HG03469 (cell line): ENCODE data around the gene PRSS33.

Experiments used
- ATAC-seq: cut with Tn5 transposase; IDR thresholded peaks from one replicate; pipeline ENCODE4 v1.9.1; 2021; ENCODE audit warnings: mild to moderate bottlenecking, moderate library complexity, moderate number of reproducible peaks; ENCODE audit not compliant: unreplicated experiment

Gene PRSS33

DNA sequence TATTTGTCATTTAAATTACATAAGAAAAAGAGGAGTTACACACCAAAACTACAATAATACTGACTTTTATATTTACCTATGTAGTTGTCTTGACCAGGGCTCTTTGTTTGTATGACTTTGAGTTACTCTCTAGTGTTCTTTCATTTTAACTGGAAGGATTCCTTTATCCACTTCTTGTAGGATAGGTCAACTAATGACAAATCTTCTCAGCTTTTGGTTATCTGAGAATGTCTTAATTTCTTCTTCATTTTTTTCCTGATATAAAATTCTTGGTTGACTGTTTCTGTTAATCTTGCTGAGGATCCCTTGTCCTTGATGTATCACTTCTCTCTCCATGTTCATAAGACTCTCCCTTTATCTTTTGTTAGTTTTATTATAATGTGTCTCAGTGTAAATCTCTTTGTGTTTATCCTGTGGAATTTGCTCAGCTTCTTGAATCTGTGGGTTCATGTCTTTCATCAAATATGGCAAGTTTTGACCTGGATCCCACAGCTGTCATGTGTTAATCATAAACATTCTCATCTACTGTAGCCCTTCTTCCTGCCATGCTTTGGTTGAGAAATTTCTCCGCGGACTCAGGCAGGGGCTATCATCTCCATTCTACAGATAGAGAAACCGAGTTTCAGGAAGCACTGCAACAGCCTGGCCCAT lies 16.3 kb upstream of the PRSS33 start:
- no peak for ATAC-seq

DNA sequence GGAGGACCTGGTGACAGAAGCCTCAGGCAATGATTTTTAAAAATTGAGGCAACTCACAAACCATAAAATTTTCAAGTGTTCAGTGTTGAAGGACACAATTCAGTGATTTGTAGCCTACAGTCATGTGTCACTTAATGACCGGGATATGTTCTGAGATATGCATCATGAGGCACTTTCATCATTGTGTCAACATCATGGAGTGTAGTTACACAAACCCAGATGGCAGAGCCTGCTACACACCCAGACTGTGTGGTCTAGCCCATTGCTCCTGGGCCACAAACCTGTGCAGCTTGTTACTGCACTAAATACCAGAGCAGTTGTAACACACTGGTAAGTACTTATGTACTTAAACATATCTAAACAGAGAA lies 12.5 kb upstream of the PRSS33 start:
- no peak for ATAC-seq

DNA sequence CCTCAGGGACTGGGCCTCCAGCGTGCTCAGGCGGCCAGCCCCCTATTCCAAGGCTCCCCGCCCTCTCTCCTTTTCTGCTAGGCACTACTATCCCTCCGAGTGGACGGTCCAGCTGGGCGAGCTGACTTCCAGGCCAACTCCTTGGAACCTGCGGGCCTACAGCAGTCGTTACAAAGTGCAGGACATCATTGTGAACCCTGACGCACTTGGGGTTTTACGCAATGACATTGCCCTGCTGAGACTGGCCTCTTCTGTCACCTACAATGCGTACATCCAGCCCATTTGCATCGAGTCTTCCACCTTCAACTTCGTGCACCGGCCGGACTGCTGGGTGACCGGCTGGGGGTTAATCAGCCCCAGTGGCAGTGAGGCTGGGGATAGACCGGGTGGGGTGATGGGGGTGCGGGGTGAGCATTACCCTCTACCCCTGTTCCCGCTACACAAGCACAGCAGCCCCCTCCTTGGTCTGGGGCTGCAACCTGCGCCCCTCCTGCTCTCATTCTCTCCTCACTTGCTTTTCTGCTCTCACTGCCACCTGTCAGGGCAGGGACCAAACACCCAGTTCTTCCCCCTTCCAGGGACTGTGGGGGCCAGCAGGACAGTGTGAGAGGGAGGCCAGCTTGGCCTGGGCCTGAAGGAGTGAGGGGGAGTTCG lies 12.0 kb upstream of the PRSS33 start:
- ATAC-seq, result no peak

DNA sequence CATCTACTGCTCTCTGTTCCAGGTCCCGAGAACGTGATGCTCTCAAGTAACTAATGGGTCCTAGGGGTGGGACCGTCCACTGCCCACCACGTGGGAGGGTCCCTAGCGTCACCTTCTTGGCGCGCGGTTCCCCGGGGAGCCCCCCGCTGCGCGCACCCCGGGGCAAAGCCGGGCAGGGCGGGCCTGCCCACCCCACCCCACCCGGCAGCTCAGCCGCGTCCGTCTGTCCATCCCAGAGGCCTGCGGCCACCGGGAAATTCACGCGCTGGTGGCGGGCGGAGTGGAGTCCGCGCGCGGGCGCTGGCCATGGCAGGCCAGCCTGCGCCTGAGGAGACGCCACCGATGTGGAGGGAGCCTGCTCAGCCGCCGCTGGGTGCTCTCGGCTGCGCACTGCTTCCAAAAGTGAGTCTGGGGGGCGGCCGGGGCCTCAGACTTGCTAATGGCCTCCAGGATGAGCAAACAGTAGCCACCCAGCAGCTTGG lies 11.4 kb upstream of the PRSS33 start:
- ATAC-seq, result no peak

DNA sequence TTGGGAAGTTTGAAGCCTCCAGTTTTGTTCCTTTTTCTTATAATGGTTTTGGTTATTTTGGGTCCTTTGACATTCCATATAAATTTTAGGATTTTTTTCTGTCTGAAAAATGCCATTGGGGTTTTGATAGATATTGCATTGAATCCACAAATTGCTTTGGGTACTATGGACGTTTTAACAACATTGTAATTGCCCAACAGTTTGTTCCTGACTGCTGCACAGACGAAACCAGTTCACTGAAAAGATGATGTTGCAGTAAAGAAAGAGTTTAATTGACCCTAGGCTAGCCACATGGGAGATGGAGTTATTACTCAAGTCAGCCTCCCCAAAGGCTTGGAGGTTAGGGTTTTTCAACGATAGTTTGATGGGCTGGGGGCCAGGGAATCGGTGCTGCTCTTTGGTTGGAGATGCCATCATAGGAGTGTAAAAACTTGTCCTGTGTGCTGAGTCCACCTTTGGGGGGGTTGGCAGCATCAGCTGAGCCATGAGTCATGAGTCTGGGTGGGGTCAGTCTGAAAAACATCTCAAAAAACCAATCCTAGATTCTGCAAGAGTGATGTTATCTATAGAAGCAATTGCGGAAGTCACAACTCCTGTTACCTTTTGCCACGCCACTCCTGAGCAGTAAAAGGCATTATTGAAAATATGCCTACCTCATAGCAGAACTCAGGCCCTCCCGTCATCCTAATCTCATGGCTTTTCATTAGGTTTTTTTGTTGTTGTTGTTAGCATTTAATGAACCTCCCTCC lies 8.2 kb upstream of the PRSS33 start:
- ATAC-seq, result no peak

DNA sequence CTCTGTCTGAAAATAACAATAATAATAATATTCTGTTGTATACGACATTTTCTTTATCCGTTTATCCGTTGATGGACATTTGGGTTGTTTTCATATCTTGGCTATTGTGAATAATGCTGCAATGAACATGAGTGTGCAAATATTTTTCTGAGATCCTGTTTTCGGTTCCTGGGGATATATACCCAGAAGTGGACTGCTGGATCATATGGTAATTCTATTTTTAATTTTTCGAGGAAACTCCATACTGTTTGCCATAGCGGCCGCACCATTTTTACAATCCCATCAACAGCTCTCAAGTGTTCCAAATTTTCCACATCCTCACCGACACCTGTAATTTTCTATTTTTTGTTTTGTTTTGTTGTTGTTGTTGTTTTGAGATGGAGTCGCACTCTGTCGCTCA lies 5.6 kb upstream of the PRSS33 start:
- ATAC-seq, result no peak

DNA sequence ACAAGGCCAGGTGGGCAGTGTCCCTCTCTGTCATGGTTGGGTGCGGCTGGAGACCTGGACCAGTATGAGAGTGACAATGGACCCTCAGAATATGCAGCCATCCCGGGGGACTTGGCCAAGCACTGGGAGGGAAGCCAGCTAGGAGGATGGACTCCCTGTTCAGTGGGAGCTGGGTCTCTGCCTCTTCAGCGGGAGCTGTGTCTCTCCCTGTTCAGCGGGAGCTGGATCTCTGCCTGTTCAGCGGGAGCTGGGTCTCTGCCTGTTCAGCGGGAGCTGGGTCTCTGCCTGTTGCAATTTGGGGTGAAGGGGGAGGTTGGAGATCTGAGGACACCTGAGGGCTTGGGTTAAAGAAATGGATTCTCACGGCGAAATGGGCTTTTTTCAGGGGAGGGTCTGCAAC lies 3.8 kb upstream of the PRSS33 start:
- ATAC-seq, result no peak

DNA sequence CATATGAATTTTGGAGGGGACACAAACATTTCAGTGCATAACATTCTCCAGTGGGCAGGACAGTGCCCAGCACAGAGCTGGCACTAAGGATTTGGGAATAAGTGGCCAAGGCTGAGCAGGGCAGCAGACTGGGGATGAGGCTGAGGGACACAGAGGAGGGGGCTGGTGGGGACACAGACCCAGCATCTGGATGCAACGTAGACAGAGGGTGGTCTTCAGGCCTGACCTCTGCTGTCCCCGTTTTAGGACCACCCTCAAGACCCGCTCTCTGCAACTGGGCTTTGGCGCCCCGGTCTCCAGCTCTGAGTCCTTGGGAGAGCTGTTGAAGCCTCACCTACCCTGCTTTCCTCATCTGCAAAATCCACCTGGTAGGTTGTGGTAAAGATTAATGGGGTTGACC lies 3.3 kb upstream of the PRSS33 start:
- no peak for ATAC-seq

DNA sequence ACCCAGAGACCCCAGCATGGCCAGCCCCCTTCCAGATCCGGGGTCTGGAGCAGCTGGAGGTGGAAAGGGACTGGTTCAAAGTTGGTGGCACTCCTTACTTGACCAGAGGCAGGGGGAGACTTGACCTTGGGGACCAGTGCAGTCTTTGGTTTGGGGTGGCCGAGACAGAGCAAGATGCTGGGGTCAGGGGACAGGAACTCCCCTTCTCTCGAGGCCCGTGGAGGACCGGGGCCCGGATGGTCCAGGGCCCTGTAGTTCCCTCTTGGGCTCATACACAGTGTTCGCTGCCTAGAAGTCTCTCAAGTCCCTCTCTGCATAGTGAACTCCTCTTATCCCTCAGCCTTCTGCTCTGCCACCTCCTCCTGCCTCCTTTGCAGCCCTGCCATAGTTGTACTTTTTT lies 601 bp upstream of the PRSS33 start:
- ATAC-seq, result no peak

DNA sequence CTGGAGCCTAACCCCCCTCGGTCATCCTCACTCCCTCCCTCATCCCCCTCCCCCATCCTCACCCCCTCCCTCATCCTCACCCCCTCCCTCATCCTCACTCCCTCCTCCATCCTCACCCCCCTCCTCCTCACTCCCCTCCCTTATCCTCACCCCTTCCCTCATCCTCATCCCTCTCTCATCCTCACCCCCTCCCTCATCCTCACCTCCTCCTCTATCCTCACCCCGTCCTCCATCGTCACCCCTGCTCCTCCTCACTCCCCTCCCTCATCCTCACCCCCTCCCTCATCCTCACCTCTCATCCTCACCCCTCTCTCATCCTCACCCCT lies 571 bp downstream of the PRSS33 start:
- ATAC-seq, result no peak

DNA sequence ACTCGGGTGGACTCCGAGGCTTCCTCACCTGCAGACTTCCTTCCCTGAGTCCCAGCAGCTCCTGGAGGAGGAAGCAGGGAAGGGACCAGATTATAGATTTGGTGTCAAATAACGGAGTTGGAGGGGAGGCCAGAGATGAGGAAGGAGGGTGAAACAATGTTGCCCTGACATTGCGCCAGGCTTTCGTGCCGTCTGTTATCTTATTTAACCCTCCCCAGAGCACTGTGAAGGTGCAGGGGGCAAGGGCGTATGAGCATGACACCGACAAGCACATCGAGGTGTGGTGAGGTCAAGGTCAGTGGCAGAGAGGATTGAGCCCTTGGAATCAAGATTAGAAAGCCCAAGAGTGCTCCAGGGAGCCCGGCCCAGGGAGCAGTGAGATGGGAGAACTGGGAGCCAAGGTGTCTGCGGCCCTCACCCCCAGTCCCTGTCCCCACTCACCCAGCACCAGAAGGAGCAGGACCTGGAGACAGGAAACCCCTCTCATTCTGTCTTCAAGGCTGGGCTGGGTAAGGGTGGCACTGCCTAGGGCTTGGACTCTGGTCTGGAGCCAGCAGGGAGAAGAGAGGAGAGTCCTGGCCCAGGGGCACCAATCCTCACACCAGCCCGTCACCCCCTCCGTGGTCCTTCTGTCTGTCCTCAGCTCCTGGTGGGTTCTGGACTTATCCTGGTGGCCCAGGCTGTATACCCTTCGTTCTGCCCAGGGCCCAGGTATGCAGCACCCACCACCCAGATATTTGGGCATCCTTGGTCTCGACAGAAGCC lies 1.1 kb downstream of the PRSS33 start:
- ATAC-seq, result no peak

DNA sequence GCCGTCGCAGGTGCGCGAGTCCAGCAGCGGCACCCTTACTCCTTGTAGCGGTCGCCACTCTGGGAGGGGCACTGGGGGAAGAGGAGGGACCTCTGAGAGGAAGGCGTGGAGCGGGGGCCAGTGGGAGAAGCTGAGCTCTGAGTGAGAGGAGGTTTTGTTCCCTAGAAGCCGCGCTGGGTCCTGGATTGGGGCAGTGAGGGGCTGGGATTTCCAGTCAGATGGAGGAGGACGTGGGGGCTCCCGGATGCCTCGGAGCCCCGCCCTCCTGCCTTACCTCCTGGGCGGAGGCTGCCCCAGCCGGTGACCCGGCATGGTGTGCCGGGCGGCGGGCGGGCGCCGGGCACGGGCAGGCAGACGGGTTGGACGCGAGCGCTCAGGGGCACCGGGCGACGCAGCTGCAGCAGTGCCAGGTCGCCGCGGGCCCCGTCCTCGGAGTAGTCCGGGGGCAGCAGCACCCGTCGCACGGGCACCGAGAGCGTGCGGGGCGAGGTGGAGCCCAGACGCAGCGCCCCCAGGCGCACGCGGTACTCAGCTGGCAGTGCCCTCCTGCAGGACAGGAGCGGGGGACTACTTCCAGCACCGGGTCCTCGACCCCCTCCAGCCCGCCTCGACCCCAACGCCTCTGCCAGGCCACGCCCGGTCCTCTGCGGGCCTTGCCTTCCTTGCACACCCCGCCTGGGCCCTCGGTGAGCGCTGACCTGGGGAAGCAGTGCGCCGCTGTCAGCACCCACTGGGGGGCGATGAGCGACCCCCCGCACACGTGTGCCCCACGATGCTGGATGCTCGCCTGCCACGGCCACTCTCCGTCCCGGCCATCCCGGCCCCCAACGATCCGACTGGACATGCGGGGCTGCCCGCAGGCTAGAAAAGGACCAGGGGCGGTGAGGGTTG lies 2.0 kb downstream of the PRSS33 start:
- ATAC-seq, result no peak

DNA sequence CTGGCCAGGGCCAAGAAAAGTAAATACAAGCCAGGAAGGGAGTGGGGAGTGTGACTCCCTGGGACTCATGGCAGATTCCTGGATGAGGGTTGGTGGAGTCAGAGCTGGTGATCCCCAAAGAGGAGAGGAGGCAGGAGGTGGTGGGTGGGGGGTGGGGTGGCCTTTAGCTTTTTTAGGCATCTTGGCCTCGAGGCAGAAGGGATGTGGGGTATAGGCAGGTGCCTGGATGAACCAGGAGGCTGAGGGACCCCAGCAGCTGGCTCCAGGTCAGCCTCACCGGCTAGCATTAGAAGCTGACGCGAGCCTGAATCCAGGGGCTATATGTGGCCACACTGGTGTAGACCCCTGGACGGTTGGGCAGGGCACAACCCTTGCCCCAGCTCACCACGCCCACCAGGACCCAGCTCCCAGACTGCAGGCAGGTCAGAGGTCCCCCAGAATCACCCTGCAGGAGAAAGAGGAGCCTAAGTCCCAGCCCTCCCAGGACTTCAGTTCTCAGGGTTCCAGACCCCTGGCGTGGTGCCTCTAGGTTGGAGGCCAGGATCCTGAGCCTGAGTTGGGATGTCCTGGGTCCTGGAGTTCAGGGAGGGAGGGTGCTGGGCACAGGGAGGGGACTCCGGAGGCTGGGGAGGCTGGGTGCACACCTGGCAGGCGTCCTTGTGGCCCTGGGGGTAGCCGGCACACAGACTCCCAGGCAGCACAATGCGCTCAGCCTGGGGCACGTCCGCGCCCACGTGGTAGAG lies 2.8 kb downstream of the PRSS33 start:
- ATAC-seq, result no peak

DNA sequence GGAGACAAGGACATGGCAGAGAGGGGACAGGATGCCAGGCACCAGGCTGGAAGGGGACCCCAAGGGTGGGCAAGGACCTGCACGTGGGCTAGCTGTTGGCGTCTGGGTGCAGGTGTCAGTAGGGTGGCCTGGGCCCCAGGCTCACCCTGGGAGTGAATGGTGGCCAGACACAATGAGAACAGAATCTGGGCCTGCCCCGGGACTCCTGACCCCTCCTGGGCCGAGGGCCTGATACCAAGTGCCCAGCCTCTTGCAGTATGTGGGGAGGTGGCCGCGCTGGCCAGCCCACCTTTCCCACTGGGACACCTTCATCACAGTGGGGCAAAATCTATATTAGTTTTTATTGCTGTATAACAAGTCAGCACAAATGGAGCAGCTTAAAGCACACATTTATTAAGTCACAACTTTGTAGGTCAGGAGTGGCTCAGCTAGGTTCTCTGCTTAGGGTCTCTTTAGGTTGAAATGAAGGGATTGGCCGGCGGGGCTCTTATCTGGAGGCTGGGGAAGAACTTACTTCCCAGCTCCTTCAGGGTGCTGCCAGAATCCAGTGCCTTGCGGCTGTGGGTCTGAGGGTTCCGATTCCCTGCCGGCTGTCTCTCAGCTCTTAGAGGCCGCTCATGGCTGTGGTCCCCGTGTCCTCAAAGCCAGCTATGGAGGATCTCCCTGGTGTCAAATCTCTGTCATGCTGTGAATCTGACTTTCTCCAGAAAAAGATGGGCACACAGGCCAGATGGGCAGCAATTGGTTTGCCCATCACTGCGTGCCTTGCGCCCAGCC lies 3.6 kb downstream of the PRSS33 start:
- no peak for ATAC-seq

DNA sequence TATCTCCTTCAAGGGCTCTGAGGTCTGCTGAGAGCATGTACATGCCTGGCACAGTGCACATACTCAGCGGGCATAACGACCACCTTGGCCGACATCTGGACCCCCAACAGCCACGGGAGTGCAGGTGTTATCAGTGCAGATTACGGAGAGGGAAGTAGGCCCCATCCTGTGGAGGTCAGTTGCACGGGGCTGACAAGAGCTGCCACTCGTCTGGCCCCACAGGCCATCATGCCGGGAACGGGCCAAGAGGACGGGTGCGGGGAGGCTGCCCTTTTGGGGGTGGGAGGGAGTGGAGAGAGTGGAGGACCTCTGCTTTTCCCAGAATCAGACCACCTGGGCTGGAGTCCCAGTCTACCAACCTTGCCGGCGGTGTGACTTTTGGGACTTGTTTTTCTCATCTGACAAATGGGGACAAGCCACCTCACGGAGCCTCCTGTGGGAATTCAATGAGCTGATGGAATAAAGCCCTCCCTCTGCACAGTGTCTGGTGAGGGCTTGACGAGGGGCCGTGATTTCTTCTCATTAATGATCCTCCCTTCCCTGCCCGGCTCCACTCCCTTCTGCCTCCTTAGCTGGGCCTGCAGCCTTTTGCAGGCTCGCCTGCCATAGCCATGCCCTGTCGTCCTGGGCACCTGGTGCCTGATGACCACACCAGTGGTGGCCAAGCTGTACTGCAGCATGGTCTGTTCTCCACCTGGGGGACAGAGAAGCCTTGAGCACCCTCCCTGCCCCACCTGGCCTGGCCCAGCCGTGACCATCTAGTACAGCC lies 4.6 kb downstream of the PRSS33 start:
- no peak for ATAC-seq

DNA sequence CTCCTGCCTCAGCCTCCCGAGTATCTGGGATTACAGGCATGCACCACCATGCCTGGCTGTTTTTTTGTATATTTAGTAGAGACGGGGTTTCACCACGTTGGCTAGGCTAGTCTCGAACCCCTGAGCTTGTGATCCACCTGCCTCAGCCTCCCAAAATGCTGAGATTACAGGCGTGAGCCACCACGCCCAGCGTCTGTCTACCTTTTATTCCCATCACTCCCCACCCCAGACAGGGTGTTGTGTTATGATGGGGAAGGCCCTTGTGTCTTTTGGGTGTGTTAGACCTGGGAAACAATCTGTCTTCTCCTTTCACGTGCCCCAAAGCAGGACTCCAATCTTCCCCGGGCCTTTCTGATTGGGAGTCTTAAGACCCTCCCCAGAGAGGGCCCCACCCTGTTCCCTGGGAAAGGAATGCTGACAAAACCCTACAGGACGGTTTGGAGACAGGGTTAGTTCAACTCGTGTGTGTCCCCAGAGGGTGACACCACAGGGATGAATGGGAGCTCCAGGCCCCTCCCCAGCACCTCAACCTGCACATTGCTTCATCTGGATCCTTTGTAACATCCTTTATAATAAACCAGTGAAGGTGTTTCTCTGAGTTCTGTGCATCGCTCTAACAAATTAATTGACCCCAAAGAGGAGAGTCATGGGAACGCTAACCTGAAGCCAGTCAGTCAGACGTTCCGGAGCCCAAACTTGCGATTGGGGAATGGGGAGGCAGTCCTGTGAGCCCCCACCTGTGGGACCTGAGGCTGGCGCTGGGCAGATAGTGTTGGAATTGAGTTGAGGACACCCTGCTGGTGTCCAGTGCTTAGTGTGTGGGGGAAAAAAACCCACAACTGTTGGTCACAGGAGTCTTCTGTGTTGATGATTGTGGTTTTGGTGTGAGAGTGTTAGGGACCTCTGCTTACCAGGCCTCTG lies 7.1 kb downstream of the PRSS33 start:
- no peak for ATAC-seq

DNA sequence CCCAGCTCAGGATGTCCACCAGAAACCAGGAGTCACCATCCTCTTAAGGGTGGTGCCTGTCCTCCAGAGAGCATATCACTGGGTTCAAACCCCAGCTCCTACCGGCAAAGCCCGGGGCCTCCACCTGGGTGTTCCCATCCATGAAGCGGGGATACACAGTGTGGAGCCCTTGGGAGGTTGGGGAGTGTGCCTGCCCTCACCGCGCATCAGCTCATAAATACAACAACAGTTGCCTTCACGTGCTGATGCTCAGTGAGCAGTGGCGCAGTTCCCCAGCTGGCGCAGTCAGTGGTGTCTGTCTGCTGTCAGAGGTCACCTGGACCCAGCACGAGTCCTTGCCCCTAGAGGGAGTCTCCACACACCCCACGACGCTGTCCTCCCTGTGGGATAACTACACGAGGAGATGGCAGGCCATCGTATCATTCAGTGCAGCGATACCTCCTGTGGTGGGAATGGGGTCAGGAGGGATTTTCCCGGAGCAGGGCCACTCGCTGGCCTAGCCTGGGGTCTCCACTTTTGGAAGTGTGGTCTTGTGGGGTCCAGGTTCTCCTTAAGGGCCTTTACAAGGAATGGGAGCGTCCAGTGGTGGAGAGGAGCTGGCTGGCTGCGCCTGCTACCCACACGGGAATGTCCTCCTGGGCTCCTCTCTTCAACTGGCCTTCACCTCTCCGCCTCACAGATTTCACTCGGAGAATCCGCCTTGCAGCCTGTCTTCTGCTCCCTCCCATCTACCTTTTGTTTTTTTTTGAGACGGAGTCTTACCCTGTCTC lies 8.0 kb downstream of the PRSS33 start:
- no peak for ATAC-seq
